Measurements from ENCODE around the gene CDC42BPB.

GRCh38 chr14:102899516-102899900 is 157.8 kb downstream of the CDC42BPB start:
- TF ChIP-seq CTCF (IDR thresholded peaks at IDR 0.05) (no peak), POLR2A (IDR thresholded peaks at IDR 0.05) (no peak)
